Choroid plexus epithelial cell (primary cell): ENCODE data around the gene TSPAN7.

ENCODE experiments used
- DNase-seq: peaks from one replicate; pipeline ENCODE4 v3.0.0-alpha.2; 2010; ENCODE audit warnings: low read depth
- H3K4me3 ChIP-seq: 2 replicates; pipeline ENCODE4 v1.5.1; 2011; ENCODE audit warnings: low read depth, mild to moderate bottlenecking, control low read depth, low read length, moderate library complexity
- CTCF ChIP-seq: conservative IDR thresholded peaks from 2 replicates; pipeline ENCODE4 v1.5.1; 2011; ENCODE audit warnings: low read depth, mild to moderate bottlenecking, control low read depth, inconsistent platforms, low read length, moderate library complexity

TSPAN7 gene

GRCh38 chrX:38583181-38583580 lies 21.8 kb downstream of the TSPAN7 start:
- DNase-seq: no peak
- no peak overlapping the region for H3K4me3 ChIP-seq
- no peak for TF ChIP-seq CTCF

- no peak for TF ChIP-seq CTCF
- H3K4me3 ChIP-seq: no peak overlapping the region
Measured at GRCh38 chrX:38594434-38594833, 33.1 kb downstream of the TSPAN7 start.

GRCh38 chrX:38595801-38596200 lies 34.5 kb downstream of the TSPAN7 start:
- no peak for DNase-seq
- no peak overlapping the region for H3K4me3 ChIP-seq
- no peak for TF ChIP-seq CTCF

More at GRCh38 chrX:38594434-38594833, 33.1 kb downstream of the TSPAN7 start:
- no peak for DNase-seq

- TF ChIP-seq CTCF: no peak
- H3K4me3 ChIP-seq: no peak overlapping the region
- DNase-seq: no peak
Measured at GRCh38 chrX:38596939-38597338, 35.6 kb downstream of the TSPAN7 start.

GRCh38 chrX:38599796-38600755 lies 38.7 kb downstream of the TSPAN7 start:
- TF ChIP-seq CTCF: no peak
- no peak for DNase-seq
- no peak overlapping the region for H3K4me3 ChIP-seq

- TF ChIP-seq CTCF: no peak
- H3K4me3 ChIP-seq: no peak overlapping the region
- no peak for DNase-seq
Measured at GRCh38 chrX:38601866-38602265, 40.5 kb downstream of the TSPAN7 start.

- TF ChIP-seq CTCF: no peak
Measured at GRCh38 chrX:38606821-38607220, 45.5 kb downstream of the TSPAN7 start.

More at GRCh38 chrX:38606821-38607220, 45.5 kb downstream of the TSPAN7 start:
- H3K4me3 ChIP-seq: no peak overlapping the region
- no peak for DNase-seq
